ENCODE data around the gene PPA1. TPM values are rescaled to one million over a fixed set of nuclear protein-coding genes. Genes with fewer than 3 reads are reported as not detected.
"Not testable (repeated sequence)": the region's sequence is repeated elsewhere in the genome, so short reads cannot be mapped to it uniquely, and the experiment has no call there.

Gene PPA1
- total RNA-seq, 2 experiments from 2014 or later = 124 to 132 TPM

GRCh38 chr10:70266701-70267100 is 33.5 kb upstream of the PPA1 start:
- peaks cover 12% of the 10 kb centered on the region for H3K4me1 Mint-ChIP-seq
- CTCF ChIA-PET = interaction anchor here (0.9 to 2.6 kb wide), 4 partner anchors 11 to 45 kb away, joined by 3 to 9 read pairs (median 4); partner anchors contain the start of gene PPA1

GRCh38 chr10:70266056-70266455 is 32.8 kb upstream of the PPA1 start:
- ChIA-PET CTCF (interaction anchor here (0.9 to 2.6 kb wide), 3 partner anchors 10 to 33 kb away, joined by 3 to 9 read pairs (median 7); partner anchors contain the start of gene PPA1), POLR2A (no interaction called here)
- Mint-ChIP-seq H3K36me3 (ENCODE audit: low read depth) (no peaks in the 10 kb centered on the region), H3K27me3 (peaks cover 3% of the 10 kb centered on the region), H3K9me3 (peaks cover 10% of the 10 kb centered on the region), H3K4me1 (peaks cover 8% of the 10 kb centered on the region), H3K27ac (no peak overlapping the region), H3K4me3 (no peak overlapping the region)
- DNase-seq = no peak

More at GRCh38 chr10:70266701-70267100, 33.5 kb upstream of the PPA1 start:
- Mint-ChIP-seq H3K4me3 (no peak overlapping the region), H3K9me3 (peaks cover 3% of the 10 kb centered on the region), H3K27me3 (peaks cover 3% of the 10 kb centered on the region), H3K36me3 (ENCODE audit: low read depth) (no peaks in the 10 kb centered on the region), H3K27ac (no peak overlapping the region)
- DNase-seq = no peak
- POLR2A ChIA-PET = no interaction called here

- peaks cover 3% of the 10 kb centered on the region for H3K27me3 Mint-ChIP-seq
- DNase-seq = no peak
- peaks cover 16% of the 10 kb centered on the region for H3K9me3 Mint-ChIP-seq
- no peak overlapping the region for H3K27ac Mint-ChIP-seq
- H3K4me3 Mint-ChIP-seq = no peak overlapping the region
- CTCF ChIA-PET = interaction anchor here (0.6 to 2.6 kb wide), 5 partner anchors 9 to 44 kb away, joined by 3 to 9 read pairs (median 7); partner anchors contain the start of gene PPA1
- peaks cover 5% of the 10 kb centered on the region for H3K4me1 Mint-ChIP-seq
- no peaks in the 10 kb centered on the region for H3K36me3 Mint-ChIP-seq (ENCODE audit: low read depth)
- POLR2A ChIA-PET = no interaction called here
Observed at GRCh38 chr10:70265032-70265689, 31.9 kb upstream of the PPA1 start.

- Mint-ChIP-seq H3K4me1 (peaks cover 3% of the 10 kb centered on the region), H3K27me3 (peaks cover 21% of the 10 kb centered on the region), H3K9me3 (peaks cover 16% of the 10 kb centered on the region), H3K36me3 (ENCODE audit: low read depth) (peaks cover 2% of the 10 kb centered on the region), H3K4me3 (no peak overlapping the region), H3K27ac (no peak overlapping the region)
- no peak for DNase-seq
- ChIA-PET CTCF (interaction anchor here (1.5 to 1.7 kb wide), 2 partner anchors 15 kb away, joined by 3 to 4 read pairs; no protein-coding TSS in a partner anchor), POLR2A (no interaction called here)
Observed at GRCh38 chr10:70260734-70261133, 27.5 kb upstream of the PPA1 start.

- H3K27ac Mint-ChIP-seq = no peak overlapping the region
- peaks cover 16% of the 10 kb centered on the region for H3K9me3 Mint-ChIP-seq
- H3K27me3 Mint-ChIP-seq = peaks cover 24% of the 10 kb centered on the region
- H3K4me3 Mint-ChIP-seq = no peak overlapping the region
- peaks cover 7% of the 10 kb centered on the region for H3K4me1 Mint-ChIP-seq
- peaks cover 2% of the 10 kb centered on the region for H3K36me3 Mint-ChIP-seq (ENCODE audit: low read depth)
- ChIA-PET POLR2A (no interaction called here), CTCF (interaction anchor here (1.5 to 1.7 kb wide), 2 partner anchors 15 kb away, joined by 3 to 4 read pairs; no protein-coding TSS in a partner anchor)
- DNase-seq = no peak
Observed at GRCh38 chr10:70260259-70260658, 27.0 kb upstream of the PPA1 start.

- DNase-seq = no peak
- CTCF ChIA-PET = no interaction called here
- Mint-ChIP-seq H3K4me1 (peaks cover 9% of the 10 kb centered on the region), H3K4me3 (no peak overlapping the region), H3K9me3 (peaks cover 16% of the 10 kb centered on the region), H3K27ac (no peak overlapping the region), H3K27me3 (peaks cover 34% of the 10 kb centered on the region), H3K36me3 (ENCODE audit: low read depth) (peaks cover 2% of the 10 kb centered on the region)
- POLR2A ChIA-PET = no interaction called here
Observed at GRCh38 chr10:70258216-70258615, 25.0 kb upstream of the PPA1 start.

GRCh38 chr10:70257816-70258215 is 24.6 kb upstream of the PPA1 start:
- H3K36me3 Mint-ChIP-seq (ENCODE audit: low read depth); POLR2A ChIA-PET; H3K4me3 Mint-ChIP-seq; H3K4me1 Mint-ChIP-seq; DNase-seq; H3K27ac Mint-ChIP-seq: not testable (repeated sequence)
- H3K9me3 Mint-ChIP-seq = peaks cover 16% of the 10 kb centered on the region
- peaks cover 38% of the 10 kb centered on the region for H3K27me3 Mint-ChIP-seq
- CTCF ChIA-PET = interaction anchor here (1.0 kb wide), 1 partner anchor 11 kb away, joined by 3 read pairs; no protein-coding TSS in a partner anchor

- POLR2A ChIA-PET = no interaction called here
- H3K4me1 Mint-ChIP-seq = peaks cover 9% of the 10 kb centered on the region
- no peak for DNase-seq
- peaks cover 44% of the 10 kb centered on the region for H3K27me3 Mint-ChIP-seq
- H3K36me3 Mint-ChIP-seq (ENCODE audit: low read depth) = peaks cover 2% of the 10 kb centered on the region
- CTCF ChIA-PET = interaction anchor here (0.8 to 2.8 kb wide), 3 partner anchors 9 to 17 kb away, joined by 3 to 9 read pairs (median 3); no protein-coding TSS in a partner anchor
- H3K9me3 Mint-ChIP-seq = peaks cover 10% of the 10 kb centered on the region
- H3K27ac Mint-ChIP-seq = no peak overlapping the region
- H3K4me3 Mint-ChIP-seq = no peak overlapping the region
Observed at GRCh38 chr10:70256463-70256862, 23.2 kb upstream of the PPA1 start.

- POLR2A ChIA-PET = interaction anchor here (0.6 kb wide), 1 partner anchor 26 kb away, joined by 3 read pairs; no protein-coding TSS in a partner anchor
- H3K27ac Mint-ChIP-seq = no peak overlapping the region
- no peak for DNase-seq
- H3K9me3 Mint-ChIP-seq = peaks cover 2% of the 10 kb centered on the region
- H3K4me3 Mint-ChIP-seq = peak overlapping the region; percentile 50
- H3K4me1 Mint-ChIP-seq = peaks cover 9% of the 10 kb centered on the region
- CTCF ChIA-PET = interaction anchor here (0.9 to 2.8 kb wide), 3 partner anchors 10 to 19 kb away, joined by 3 to 9 read pairs (median 4); no protein-coding TSS in a partner anchor
- H3K27me3 Mint-ChIP-seq = peaks cover 46% of the 10 kb centered on the region
- peaks cover 2% of the 10 kb centered on the region for H3K36me3 Mint-ChIP-seq (ENCODE audit: low read depth)
Observed at GRCh38 chr10:70255329-70256299, 22.4 kb upstream of the PPA1 start.

- H3K9me3 Mint-ChIP-seq = no peaks in the 10 kb centered on the region
- peak; percentile 7 for DNase-seq
- POLR2A ChIA-PET = no interaction called here
- H3K27ac Mint-ChIP-seq = no peak overlapping the region
- H3K36me3 Mint-ChIP-seq (ENCODE audit: low read depth) = peaks cover 2% of the 10 kb centered on the region
- peaks cover 9% of the 10 kb centered on the region for H3K4me1 Mint-ChIP-seq
- H3K4me3 Mint-ChIP-seq = no peak overlapping the region
- CTCF ChIA-PET = interaction anchor here (0.9 to 2.8 kb wide), 3 partner anchors 11 to 19 kb away, joined by 3 to 9 read pairs (median 4); no protein-coding TSS in a partner anchor
- H3K27me3 Mint-ChIP-seq = peaks cover 51% of the 10 kb centered on the region
Observed at GRCh38 chr10:70254778-70255328, 21.6 kb upstream of the PPA1 start.

- CTCF ChIA-PET = interaction anchor here (0.5 to 1.8 kb wide), 2 partner anchors 12 to 110 kb away, joined by 3 to 5 read pairs; no protein-coding TSS in a partner anchor
- peaks cover 51% of the 10 kb centered on the region for H3K27me3 Mint-ChIP-seq
Observed at GRCh38 chr10:70253878-70254765, 20.9 kb upstream of the PPA1 start.

More at GRCh38 chr10:70253878-70254765, 20.9 kb upstream of the PPA1 start:
- Mint-ChIP-seq H3K36me3 (ENCODE audit: low read depth) (peaks cover 2% of the 10 kb centered on the region), H3K4me1 (peaks cover 9% of the 10 kb centered on the region), H3K27ac (no peak overlapping the region), H3K4me3 (no peak overlapping the region), H3K9me3 (no peaks in the 10 kb centered on the region)
- no peak for DNase-seq
- POLR2A ChIA-PET = no interaction called here

Data from activated CD4-positive, alpha-beta T cell treated with anti-CD3 and anti-CD28 coated beads, Interleukin-2, amount 10 ng/mL, durations not matched to agents 7 days and 5 days (primary cell).